HepG2 (cell line): ENCODE data around the gene TK1. TPM values are rescaled to one million over a fixed set of nuclear protein-coding genes. Genes with fewer than 3 reads are reported as not detected.

Source experiments
- ARNT ChIP-seq: fragments of 450-650 bp; IDR thresholded peaks from 2 replicates; pipeline ENCODE4 v1.6.1; 2017
- MIXL1 ChIP-seq: IDR thresholded peaks from 2 replicates; pipeline ENCODE4 v1.6.1; 2016
- MTA1 ChIP-seq: sonication (generic); formaldehyde crosslinking; IDR thresholded peaks from 2 replicates; pipeline ENCODE4 v1.4.0; 2020; ENCODE audit warnings: missing genetic modification reagents, mild to moderate bottlenecking, borderline replicate concordance
- PAX8 ChIP-seq: sonication (generic); formaldehyde crosslinking; IDR thresholded peaks from 2 replicates; pipeline ENCODE4 v1.8.0; 2022; ENCODE audit warnings: mild to moderate bottlenecking, missing genetic modification reagents, borderline replicate concordance
- PRDM10 ChIP-seq: sonication (generic); formaldehyde crosslinking; IDR thresholded peaks from 2 replicates; pipeline ENCODE4 v1.4.0; 2020; ENCODE audit warnings: low read depth, missing genetic modification reagents
- TFDP2 ChIP-seq: sonication (generic); formaldehyde crosslinking; IDR thresholded peaks from 2 replicates; pipeline ENCODE4 v1.4.0; 2020; ENCODE audit warnings: missing genetic modification reagents
- ZFP41 ChIP-seq: sonication (generic); formaldehyde crosslinking; IDR thresholded peaks from 2 replicates; pipeline ENCODE4 v1.4.0; 2020; ENCODE audit warnings: mild to moderate bottlenecking, missing genetic modification reagents, borderline replicate concordance
- ZSCAN20 ChIP-seq: sonication (generic); formaldehyde crosslinking; IDR thresholded peaks from 2 replicates; pipeline ENCODE4 v1.4.0; 2020; ENCODE audit warnings: missing genetic modification reagents, mild to moderate bottlenecking, borderline replicate concordance
- ZSCAN31 ChIP-seq: sonication (generic); formaldehyde crosslinking; IDR thresholded peaks from 2 replicates; pipeline ENCODE4 v1.5.0; 2020; ENCODE audit warnings: low read depth, mild to moderate bottlenecking, missing genetic modification reagents
- ZZZ3 ChIP-seq: sonication (generic); formaldehyde crosslinking; IDR thresholded peaks from 2 replicates; pipeline ENCODE4 v1.4.0; 2020; ENCODE audit warnings: missing genetic modification reagents, mild to moderate bottlenecking, borderline replicate concordance
- polyA plus RNA-seq, 8 experiments: library from polyadenylated mRNA; depleted of rRNA in 3 of 8; stranded (reverse) in 7 of 8; unstranded in 1 of 8; fragments of >200 nt; fragmentation: Illumina TruSeq in 4 of 8; extraction: Trizol in 4 of 8; gene quantifications; 2 replicates each; pipeline versions ENCODE4 v1.2.1 to v1.2.3, GENCODE V29; 2011 to 2016; ENCODE audit warnings: low read depth in 4 of 8, missing spikeins in 1 of 8, mixed read lengths in 1 of 8; ENCODE audit not compliant: insufficient read depth in 1 of 8
- total RNA-seq, 5 experiments: library from RNA; depleted of rRNA; stranded (reverse); fragments of >200 nt; fragmentation: Illumina TruSeq; extraction: Trizol; gene quantifications; 2 replicates each; pipeline ENCODE4 v1.2.3, GENCODE V29; 2016; ENCODE audit warnings: low read depth in 1 of 5
- TF ChIP-seq, protein P1 (sequence below): sonication (generic); formaldehyde crosslinking; IDR thresholded peaks from 2 replicates; pipeline ENCODE4 v1.4.0; 2020; ENCODE audit warnings: missing genetic modification reagents, borderline replicate concordance
- TF ChIP-seq, protein P2 (sequence below): sonication (generic); formaldehyde crosslinking; IDR thresholded peaks from 2 replicates; pipeline ENCODE4 v1.4.0; 2020; ENCODE audit warnings: mild to moderate bottlenecking, missing genetic modification reagents

The TK1 gene
- total and polyA plus RNA-seq, 2 of the 13 experiments (the other 11 are each of a cell fraction or from before 2014, with no cell fraction given) = 45.0 to 96.0 TPM

DNA sequence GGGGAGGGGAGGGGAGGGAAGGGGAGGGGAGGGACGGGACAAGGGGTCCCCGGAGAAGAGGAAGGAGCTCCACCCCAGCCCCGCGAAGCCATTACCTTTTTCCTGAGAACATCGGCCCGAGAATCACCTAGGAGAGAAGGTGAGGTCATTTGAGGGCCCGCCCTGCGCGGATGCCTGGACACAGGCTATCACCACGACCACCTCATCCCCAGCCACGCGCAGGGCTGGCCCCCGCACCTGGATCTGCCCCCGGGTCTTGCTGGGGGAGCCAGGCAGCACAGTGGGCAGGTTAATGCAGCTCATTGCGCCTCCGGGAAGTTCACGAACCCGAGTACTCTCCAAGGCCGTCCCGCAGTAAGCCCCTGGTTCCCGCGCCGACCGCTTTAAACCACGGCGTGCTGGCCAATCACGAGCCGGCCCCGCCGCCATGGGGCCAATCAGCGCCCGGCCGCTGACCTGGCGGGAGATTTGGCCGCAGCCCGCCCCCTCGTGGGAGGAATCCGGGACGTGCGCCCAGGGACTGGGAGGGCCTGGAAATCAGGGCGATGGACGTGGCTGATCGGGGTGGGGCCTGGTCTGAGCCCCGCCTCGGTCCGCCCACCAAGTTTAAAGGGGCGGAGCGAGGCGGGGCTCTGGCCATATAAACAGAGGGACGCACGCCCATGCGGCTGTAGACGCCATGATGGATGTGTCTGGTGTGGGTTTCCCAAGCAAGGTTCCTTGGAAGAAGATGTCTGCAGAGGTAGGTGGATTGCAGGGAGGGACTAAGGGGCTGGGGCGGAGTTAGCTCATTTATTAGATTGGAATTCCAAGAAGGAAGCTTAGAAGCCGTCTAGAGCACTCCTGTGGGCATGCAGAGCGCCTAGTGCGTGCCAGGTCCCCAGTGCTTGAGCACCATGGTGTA, at the start of gene TK1, which contains the start of gene AFMID (continued):
- TF ChIP-seq, protein P1, sequence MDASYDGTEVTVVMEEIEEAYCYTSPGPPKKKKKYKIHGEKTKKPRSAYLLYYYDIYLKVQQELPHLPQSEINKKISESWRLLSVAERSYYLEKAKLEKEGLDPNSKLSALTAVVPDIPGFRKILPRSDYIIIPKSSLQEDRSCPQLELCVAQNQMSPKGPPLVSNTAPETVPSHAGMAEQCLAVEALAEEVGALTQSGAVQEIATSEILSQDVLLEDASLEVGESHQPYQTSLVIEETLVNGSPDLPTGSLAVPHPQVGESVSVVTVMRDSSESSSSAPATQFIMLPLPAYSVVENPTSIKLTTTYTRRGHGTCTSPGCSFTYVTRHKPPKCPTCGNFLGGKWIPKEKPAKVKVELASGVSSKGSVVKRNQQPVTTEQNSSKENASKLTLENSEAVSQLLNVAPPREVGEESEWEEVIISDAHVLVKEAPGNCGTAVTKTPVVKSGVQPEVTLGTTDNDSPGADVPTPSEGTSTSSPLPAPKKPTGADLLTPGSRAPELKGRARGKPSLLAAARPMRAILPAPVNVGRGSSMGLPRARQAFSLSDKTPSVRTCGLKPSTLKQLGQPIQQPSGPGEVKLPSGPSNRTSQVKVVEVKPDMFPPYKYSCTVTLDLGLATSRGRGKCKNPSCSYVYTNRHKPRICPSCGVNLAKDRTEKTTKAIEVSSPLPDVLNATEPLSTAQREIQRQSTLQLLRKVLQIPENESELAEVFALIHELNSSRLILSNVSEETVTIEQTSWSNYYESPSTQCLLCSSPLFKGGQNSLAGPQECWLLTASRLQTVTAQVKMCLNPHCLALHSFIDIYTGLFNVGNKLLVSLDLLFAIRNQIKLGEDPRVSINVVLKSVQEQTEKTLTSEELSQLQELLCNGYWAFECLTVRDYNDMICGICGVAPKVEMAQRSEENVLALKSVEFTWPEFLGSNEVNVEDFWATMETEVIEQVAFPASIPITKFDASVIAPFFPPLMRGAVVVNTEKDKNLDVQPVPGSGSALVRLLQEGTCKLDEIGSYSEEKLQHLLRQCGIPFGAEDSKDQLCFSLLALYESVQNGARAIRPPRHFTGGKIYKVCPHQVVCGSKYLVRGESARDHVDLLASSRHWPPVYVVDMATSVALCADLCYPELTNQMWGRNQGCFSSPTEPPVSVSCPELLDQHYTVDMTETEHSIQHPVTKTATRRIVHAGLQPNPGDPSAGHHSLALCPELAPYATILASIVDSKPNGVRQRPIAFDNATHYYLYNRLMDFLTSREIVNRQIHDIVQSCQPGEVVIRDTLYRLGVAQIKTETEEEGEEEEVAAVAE (CRISPR knock-in tag) = peak; percentile 74
- TF ChIP-seq MTA1 (CRISPR knock-in tag) (peak; percentile 55; the same call in 1 of the 2 replicates), TFDP2 (CRISPR knock-in tag) (peak; percentile 100), MIXL1 (peak; percentile 82; the same call in 1 of the 2 replicates), ZZZ3 (CRISPR knock-in tag) (no peak; the same call in 1 of the 2 replicates), ZFP41 (CRISPR knock-in tag) (no peak), ZSCAN31 (no peak), ZSCAN20 (CRISPR knock-in tag) (peak; percentile 19), PRDM10 (no peak; the same call in none of the 2 replicates), ARNT (no peak), PAX8 (CRISPR knock-in tag) (peak; percentile 12; the same call in 1 of the 2 replicates)
- TF ChIP-seq, protein P2, sequence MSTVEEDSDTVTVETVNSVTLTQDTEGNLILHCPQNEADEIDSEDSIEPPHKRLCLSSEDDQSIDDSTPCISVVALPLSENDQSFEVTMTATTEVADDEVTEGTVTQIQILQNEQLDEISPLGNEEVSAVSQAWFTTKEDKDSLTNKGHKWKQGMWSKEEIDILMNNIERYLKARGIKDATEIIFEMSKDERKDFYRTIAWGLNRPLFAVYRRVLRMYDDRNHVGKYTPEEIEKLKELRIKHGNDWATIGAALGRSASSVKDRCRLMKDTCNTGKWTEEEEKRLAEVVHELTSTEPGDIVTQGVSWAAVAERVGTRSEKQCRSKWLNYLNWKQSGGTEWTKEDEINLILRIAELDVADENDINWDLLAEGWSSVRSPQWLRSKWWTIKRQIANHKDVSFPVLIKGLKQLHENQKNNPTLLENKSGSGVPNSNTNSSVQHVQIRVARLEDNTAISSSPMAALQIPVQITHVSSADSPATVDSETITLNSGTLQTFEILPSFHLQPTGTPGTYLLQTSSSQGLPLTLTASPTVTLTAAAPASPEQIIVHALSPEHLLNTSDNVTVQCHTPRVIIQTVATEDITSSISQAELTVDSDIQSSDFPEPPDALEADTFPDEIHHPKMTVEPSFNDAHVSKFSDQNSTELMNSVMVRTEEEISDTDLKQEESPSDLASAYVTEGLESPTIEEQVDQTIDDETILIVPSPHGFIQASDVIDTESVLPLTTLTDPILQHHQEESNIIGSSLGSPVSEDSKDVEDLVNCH = no peak
